ENCODE measurements around the gene PIAS4. TPM values are rescaled to one million over a fixed set of nuclear protein-coding genes. Genes with fewer than 3 reads are reported as not detected.

PIAS4 gene
- total RNA-seq, 1 donor from 2014 or later, result 34.4 TPM

GRCh38 chr19:4058693-4059452 is 51.3 kb downstream of the PIAS4 start:
- intact Hi-C loops (cut with micrococcal nuclease), result no loop called here

GRCh38 chr19:4059453-4059871 is 51.9 kb downstream of the PIAS4 start:
- intact Hi-C loops (cut with micrococcal nuclease), result no loop called here

DNA sequence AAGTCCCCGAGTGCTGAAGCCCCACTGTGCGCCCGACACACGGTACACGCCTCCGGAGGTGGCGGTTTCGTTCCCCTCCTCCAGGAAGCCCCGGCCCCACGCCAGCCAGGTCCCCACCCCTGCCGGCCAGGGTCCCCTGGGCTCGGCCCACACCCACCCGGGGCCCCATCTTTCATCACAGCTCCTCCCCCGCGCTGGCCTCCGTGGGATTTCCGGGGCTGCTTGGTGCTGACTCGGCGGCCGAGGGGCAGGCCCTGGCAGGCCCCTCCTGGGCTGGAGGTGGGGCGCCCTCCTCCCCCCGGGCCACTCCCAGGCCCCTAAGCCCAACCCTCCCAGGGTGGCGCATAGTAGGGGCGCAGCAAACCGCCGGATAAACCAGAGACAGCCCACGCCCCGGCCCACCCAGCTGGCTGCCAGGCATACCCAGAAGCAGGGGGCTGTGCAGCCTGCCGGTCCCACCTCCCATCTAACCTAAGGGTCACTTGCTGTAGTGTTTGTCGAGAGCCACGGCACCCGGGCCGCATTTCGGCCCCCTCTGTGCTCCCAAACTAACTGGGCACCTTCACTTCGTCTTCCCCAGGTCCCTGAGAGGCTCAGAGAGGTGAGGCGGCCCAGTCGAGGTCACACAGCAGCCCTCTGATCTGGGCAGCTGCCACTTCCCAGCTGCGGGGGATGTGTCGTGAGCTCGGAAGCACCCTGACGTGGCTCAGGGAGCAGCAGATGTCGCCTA is 52.5 kb downstream of the PIAS4 start:
- intact Hi-C loops (cut with micrococcal nuclease), result loop anchor here (10.0 kb wide), 1 partner anchor 485 kb away; the partner anchor contains the start of gene HMG20B

GRCh38 chr19:4060621-4061177 is 53.2 kb downstream of the PIAS4 start:
- intact Hi-C loops (cut with micrococcal nuclease), result loop anchor here (10.0 kb wide), 1 partner anchor 486 kb away; the partner anchor contains the start of gene HMG20B

DNA sequence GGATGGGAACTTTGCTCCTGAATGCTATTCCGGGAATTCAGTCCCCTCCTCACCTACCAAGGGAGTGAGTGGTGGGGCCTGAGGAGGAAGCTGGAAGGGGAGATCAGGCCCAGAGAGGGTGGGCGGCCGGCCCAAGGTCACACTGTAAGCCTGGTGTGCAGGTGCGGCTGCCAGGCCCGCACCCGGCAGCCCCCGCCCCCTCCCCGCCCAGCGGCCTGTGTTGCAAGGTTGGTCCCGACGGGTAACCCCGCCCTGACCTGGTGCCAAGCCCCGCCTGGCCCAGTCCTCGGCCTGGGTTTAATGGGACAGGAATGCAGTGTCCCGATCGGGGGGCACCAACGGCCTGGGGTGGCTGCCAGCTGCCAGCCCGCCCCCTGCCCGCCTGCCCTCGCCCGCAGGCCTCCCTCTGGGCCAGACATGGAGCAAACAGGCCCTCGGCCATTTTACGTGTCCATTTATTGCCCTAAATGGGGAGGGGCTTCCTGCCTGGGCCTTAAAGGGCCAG is 53.7 kb downstream of the PIAS4 start:
- intact Hi-C loops (cut with micrococcal nuclease), result loop anchor here (10.0 kb wide), 1 partner anchor 486 kb away; the partner anchor contains the start of gene HMG20B

GRCh38 chr19:4061683-4062418 is 54.3 kb downstream of the PIAS4 start:
- intact Hi-C loops (cut with micrococcal nuclease), result loop anchor here (10.0 kb wide), 1 partner anchor 487 kb away; the partner anchor contains the start of gene HMG20B

DNA sequence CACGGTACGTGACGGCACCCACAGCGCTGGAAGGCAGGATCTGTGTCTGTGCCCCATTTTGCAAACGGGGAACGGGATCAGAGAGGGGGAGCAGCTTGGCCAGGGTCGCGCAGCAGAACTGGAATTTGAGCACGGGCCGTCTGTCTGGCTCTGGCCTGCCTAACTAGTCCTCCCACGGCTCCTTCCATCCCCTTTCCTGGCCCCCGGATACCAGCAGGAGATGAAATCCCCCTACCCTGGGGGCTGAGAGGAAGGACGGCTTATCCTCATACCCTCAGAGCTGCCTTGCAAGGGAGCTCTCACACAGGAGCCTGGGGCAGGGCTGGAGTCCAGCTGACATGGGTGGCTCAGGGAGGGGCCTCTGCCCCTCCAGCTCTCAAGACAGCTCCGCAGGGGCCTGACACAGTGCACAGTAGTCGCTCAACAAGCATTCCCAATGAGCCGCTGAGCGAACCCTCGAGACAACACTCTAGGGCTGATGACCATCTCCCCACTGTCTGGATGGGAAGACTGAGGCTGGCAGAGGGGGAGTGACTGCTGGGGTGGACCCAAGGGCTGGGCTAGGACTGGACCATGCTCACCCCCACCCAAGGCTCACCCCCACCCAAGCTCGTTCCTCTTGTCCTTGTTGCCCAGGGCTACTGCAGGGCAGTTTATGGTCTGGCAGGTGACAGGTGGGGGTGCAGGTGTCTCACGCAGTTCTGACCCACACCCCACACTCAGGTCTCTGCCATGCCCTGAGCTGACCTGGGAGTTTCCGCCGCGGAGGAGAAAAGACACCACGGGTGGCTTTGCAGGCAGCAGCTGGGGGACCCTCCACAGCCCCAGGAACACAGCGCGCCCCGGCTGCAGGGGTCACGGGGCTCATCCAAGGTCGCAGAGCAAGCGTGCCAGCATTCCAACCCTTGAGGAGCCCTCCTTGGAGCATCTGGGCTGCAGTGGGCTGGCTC is 55.2 kb downstream of the PIAS4 start:
- intact Hi-C loops (cut with micrococcal nuclease), result loop anchor here (10.0 kb wide), 1 partner anchor 488 kb away; the partner anchor contains the start of gene HMG20B

GRCh38 chr19:4063369-4064148 is 56.0 kb downstream of the PIAS4 start:
- intact Hi-C loops (cut with micrococcal nuclease), result loop anchor here (10.0 kb wide), 1 partner anchor 489 kb away; the partner anchor contains the start of gene HMG20B

DNA sequence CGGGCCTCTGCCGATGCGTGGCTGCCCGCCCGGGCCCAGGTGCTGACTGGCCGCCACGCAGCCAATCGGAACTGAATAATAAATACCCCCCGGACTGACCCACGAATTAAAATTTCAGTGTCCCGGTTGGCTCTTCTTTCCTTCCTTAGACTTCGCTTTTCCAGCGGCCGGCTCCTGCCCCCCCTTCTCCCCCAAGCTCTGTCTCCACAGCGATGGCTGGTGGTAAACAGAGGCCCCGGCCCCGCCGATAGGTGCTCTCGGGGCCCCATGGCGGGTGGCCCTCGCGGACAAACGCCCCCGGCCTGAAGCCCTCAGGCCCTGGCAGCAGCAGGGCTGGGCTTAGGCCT is 56.6 kb downstream of the PIAS4 start:
- intact Hi-C loops (cut with micrococcal nuclease), result loop anchor here (10.0 kb wide), 1 partner anchor 489 kb away; the partner anchor contains the start of gene HMG20B

DNA sequence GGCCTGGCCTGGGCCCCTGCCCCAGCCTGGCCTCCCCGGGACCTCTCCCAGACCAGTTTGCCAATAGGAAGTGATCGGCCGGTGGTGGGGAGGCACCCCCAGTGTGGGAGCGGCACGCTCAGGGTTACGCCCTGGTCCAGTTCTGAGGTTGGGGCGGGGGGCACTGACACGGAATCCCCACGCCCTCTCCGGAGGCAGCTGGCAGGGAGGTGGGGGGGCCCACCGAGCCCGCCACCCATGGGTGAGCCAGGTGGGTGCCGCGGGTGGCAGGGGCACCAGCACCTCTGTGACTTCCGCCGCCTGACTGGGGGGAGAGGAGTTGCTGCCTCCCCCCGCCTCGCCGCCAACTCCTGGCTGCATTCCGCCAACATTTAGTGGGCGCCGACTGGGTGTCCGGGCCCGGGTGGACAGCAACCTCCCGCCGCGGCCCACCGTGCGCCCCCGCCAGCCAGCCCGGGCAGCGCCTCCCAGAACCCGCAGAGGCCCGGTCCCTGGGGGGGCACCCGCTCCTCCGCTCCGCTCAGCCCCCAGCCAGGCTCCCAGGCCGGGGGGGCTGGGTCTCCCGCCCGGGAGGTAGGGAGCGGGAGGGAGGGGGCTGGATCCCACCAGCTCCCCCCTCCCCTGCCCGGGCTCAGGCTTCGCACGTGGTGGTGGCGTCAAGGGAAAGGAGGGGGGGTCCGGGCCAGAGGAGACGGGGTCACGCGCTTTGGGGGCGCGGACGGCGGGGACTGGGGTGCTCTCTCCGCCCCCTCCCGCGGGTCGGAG is 57.1 kb downstream of the PIAS4 start:
- intact Hi-C loops (cut with micrococcal nuclease), result loop anchor here (5.0 to 10.0 kb wide), 3 partner anchors 118 to 490 kb away; partner anchors contain the start of genes ANKRD24, HDGFL2, HMG20B and SIRT6

- intact Hi-C loops (cut with micrococcal nuclease), result loop anchor here (1.0 to 10.0 kb wide), 8 partner anchors 24 to 491 kb away; partner anchors contain the start of genes ANKRD24, CHAF1A, EEF2 and HDGFL2
Observed at GRCh38 chr19:4065430-4066175, 58.1 kb downstream of the PIAS4 start.

- intact Hi-C loops (cut with micrococcal nuclease), result loop anchor here (1.0 to 10.0 kb wide), 8 partner anchors 23 to 491 kb away; partner anchors contain the start of genes ANKRD24, CHAF1A, EEF2 and HDGFL2
Observed at GRCh38 chr19:4066176-4066606, 58.7 kb downstream of the PIAS4 start.

DNA sequence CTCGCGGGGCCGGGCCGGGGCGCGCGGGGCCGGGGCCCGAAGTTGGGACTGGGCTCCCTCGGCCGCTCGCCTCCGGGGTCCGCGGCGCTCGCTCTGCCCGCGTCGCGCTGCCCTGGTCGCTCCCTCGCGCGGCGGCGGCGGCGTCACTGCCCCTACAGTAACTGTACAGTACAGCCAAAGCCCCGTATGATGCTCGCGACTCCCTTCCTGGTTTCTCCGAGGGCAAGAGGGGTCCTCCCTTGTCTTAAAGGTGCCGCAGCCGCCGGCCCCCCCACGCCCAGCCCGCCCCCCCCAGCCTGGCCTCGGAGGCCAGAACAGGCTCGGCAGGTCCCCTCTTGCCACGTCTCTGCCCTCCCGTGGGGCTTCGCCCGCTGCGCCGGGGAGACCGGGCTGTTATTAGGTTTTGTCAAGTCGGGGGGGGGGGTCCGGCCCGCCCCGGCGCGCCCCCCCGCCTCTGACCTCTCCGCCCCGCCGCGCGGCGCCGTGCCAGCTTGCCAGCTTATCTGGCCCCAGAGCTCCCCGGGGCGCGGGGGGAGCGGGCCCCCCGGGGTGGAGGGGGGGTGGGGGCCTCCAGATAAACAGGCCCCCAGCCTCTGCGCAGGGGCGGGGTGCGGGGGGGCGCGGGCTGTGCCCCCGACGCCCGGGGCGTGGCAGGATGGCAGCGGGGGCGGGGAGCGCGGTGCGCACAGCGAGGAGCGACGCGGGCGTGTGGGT is 59.3 kb downstream of the PIAS4 start, which contains the start of gene ZBTB7A:
TSS of gene ZBTB7A (minus strand) at position 218 of the 714 bp plus-strand sequence. CDS start 11,667 bp downstream, outside the sequence.
- intact Hi-C loops (cut with micrococcal nuclease), result loop anchor here (1.0 to 10.0 kb wide), 8 partner anchors 22 to 492 kb away; partner anchors contain the start of genes ANKRD24, CHAF1A, EEF2 and HDGFL2

DNA sequence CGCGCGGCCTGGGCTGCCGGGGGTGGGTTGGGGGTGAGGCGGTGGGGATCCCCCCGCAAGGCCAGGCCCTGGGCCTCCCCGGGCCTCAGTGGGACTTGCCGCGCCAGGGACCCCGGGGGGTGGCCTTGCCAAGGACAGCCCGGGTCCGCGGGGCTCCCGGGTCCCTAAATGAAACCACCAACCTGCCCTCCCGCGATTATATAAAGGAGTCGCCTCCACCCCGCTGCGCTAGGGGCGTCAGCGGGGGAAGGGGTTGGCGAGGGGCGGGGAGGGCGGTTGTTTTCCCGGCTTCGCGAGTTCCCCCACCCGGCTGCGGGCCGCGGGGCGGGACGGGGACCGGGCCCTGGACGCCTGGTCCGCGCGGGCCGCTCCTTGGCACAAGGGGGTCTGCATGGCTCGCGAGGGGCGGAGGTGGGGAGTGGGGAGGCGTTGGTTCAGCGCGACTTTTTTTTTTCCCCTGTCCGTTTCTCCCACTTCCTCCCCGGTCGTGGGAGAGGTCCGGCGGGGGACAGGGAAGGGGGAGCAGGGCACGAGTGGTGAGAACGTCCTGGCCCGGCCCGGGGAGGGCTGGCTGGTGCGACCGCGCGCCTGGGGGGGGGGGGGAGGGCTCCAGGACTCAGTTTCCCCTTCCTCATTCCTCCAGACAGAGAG is 60.0 kb downstream of the PIAS4 start:
- intact Hi-C loops (cut with micrococcal nuclease), result loop anchor here (2.0 to 10.0 kb wide), 6 partner anchors 47 to 493 kb away; partner anchors contain the start of genes ANKRD24, CHAF1A, EEF2 and HDGFL2
